HEK293T (cell line): ENCODE results near the gene ALG10.
"Not testable (repeated sequence)": the region's sequence is repeated elsewhere in the genome, so short reads cannot be mapped to it uniquely, and the experiment has no call there.

Experiments used
- CTCF ChIA-PET: fragments of 350-600 bp; formaldehyde crosslinking; extraction: SDS; loops from one replicate; lab custom pipeline; 2021; ENCODE audit warnings: antibody characterized with exemption, inconsistent platforms; lab: Yijun Ruan, JAX
- POLR2A ChIA-PET: fragments of 350-600 bp; formaldehyde crosslinking; extraction: SDS; loops from one replicate; lab custom pipeline; 2020; ENCODE audit warnings: antibody characterized with exemption, inconsistent platforms; lab: Yijun Ruan, JAX
- DNase-seq: peaks from one replicate; pipeline ENCODE4 v3.0.0; 2012; ENCODE audit warnings: mixed read lengths; ENCODE audit errors: extremely low spot score
- ARNT ChIP-seq: fragments of 450-650 bp; IDR thresholded peaks from 2 replicates; pipeline ENCODE4 v1.6.1; 2017; ENCODE audit warnings: mild to moderate bottlenecking
- BHLHE40 ChIP-seq: fragments of 450-650 bp; IDR thresholded peaks from 2 replicates; pipeline ENCODE4 v1.6.1; 2016; ENCODE audit warnings: mild to moderate bottlenecking, moderate library complexity, borderline replicate concordance
- CTBP1 ChIP-seq: fragments of 450-650 bp; IDR thresholded peaks from 2 replicates; pipeline ENCODE4 v1.6.1; 2016; ENCODE audit warnings: borderline replicate concordance
- ELF4 ChIP-seq: fragments of 450-650 bp; IDR thresholded peaks from 2 replicates; pipeline ENCODE4 v1.6.1; 2017; ENCODE audit warnings: antibody characterized with exemption
- FOXA1 ChIP-seq: fragments of 450-650 bp; IDR thresholded peaks from 2 replicates; pipeline ENCODE4 v1.6.1; 2016; ENCODE audit warnings: mild to moderate bottlenecking
- FOXM1 ChIP-seq: fragments of 450-650 bp; IDR thresholded peaks from 2 replicates; pipeline ENCODE4 v1.6.1; 2017; ENCODE audit warnings: mild to moderate bottlenecking, borderline replicate concordance
- HDGF ChIP-seq: fragments of 450-650 bp; IDR thresholded peaks from 2 replicates; pipeline ENCODE4 v1.6.1; 2017; ENCODE audit warnings: antibody characterized with exemption, borderline replicate concordance
- L3MBTL2 ChIP-seq: fragments of 450-650 bp; conservative IDR thresholded peaks from 2 replicates; pipeline ENCODE4 v1.6.1; 2016; ENCODE audit warnings: mild to moderate bottlenecking
- LEF1 ChIP-seq: fragments of 450-650 bp; IDR thresholded peaks from 2 replicates; pipeline ENCODE4 v1.6.1; 2017; ENCODE audit warnings: mild to moderate bottlenecking, borderline replicate concordance
- NFRKB ChIP-seq: fragments of 450-650 bp; IDR thresholded peaks from 2 replicates; pipeline ENCODE4 v1.6.1; 2016; ENCODE audit warnings: mild to moderate bottlenecking, moderate library complexity
- PKNOX1 ChIP-seq: fragments of 450-650 bp; IDR thresholded peaks from 2 replicates; pipeline ENCODE4 v1.6.1; 2016
- SP1 ChIP-seq: fragments of 450-650 bp; IDR thresholded peaks from 2 replicates; pipeline ENCODE4 v1.6.1; 2017
- SUZ12 ChIP-seq: fragments of 450-650 bp; IDR thresholded peaks from 2 replicates; pipeline ENCODE4 v1.6.1; 2016; ENCODE audit warnings: mild to moderate bottlenecking
- TARDBP ChIP-seq: fragments of 450-650 bp; IDR thresholded peaks from 2 replicates; pipeline ENCODE4 v1.6.1; 2016
- ZNF384 ChIP-seq: fragments of 450-650 bp; IDR thresholded peaks from 2 replicates; pipeline ENCODE4 v1.6.1; 2016

Gene ALG10

GRCh38 chr12:34022079-34022830 is at the start of gene ALG10:
Gene ALG10, plus strand, starts transcription at chr12:34022496. Its CDS starts 104 bp downstream, at chr12:34022600.
- TF ChIP-seq ZNF384, result peak; percentile 90
- peak; percentile 25; the same call in 1 of the 2 replicates for TF ChIP-seq ELF4
- TF ChIP-seq L3MBTL2, result no peak
- TF ChIP-seq PKNOX1, result peak; percentile 29; the same call in 1 of the 2 replicates
- DNase-seq, result peak; percentile 74
- POLR2A ChIA-PET, result interaction anchor here (1.5 to 1.8 kb wide), 2 partner anchors 1074 to 1267 kb away, joined by 9 to 15 read pairs; partner anchors contain the start of gene YARS2
- CTCF ChIA-PET, result interaction anchor here (0.6 to 1.3 kb wide), 2 partner anchors 989 to 1267 kb away, joined by 3 read pairs; partner anchors contain the start of gene YARS2

- DNase-seq, POLR2A ChIA-PET, CTCF ChIA-PET: not testable (repeated sequence)
Observed at GRCh38 chr12:33972884-33973283, 49.4 kb upstream of the ALG10 start.

- TF ChIP-seq PKNOX1 (no peak), BHLHE40 (no peak), ELF4 (no peak), LEF1 (no peak), FOXA1 (no peak), HDGF (no peak), L3MBTL2 (no peak)
- DNase-seq, result no peak
- POLR2A ChIA-PET, result no interaction called here
Observed at GRCh38 chr12:33977887-33978286, 44.4 kb upstream of the ALG10 start.

GRCh38 chr12:33988197-33988805 is 34.0 kb upstream of the ALG10 start:
- TF ChIP-seq ZNF384 (no peak), TARDBP (no peak), FOXA1 (no peak), HDGF (no peak), SP1 (no peak), SUZ12 (no peak), LEF1 (no peak), FOXM1 (no peak)
- DNase-seq, result no peak
- CTCF ChIA-PET, result no interaction called here
- POLR2A ChIA-PET, result no interaction called here

More at GRCh38 chr12:33977887-33978286, 44.4 kb upstream of the ALG10 start:
- CTCF ChIA-PET, result no interaction called here

GRCh38 chr12:33988913-33989312 is 33.4 kb upstream of the ALG10 start:
- TF ChIP-seq SP1 (no peak), TARDBP (no peak), ZNF384 (no peak), BHLHE40 (no peak), LEF1 (no peak), PKNOX1 (no peak), FOXM1 (no peak), CTBP1 (no peak), FOXA1 (no peak), ELF4 (no peak), SUZ12 (no peak), HDGF (no peak), L3MBTL2 (no peak), NFRKB (no peak), ARNT (no peak)
- ChIA-PET CTCF (no interaction called here), POLR2A (no interaction called here)
- no peak for DNase-seq

- CTCF ChIA-PET, result no interaction called here
- POLR2A ChIA-PET, result no interaction called here
- DNase-seq, result no peak
- TF ChIP-seq SP1, result no peak
Observed at GRCh38 chr12:33994857-33995808, 27.2 kb upstream of the ALG10 start.

GRCh38 chr12:34008835-34009234 is 13.5 kb upstream of the ALG10 start:
- DNase-seq, CTCF ChIA-PET, POLR2A ChIA-PET: not testable (repeated sequence)
